GM23248 (cell line): Measurements from ENCODE around the gene SEC16A. TPM values are rescaled to one million over a fixed set of nuclear protein-coding genes. Genes with fewer than 3 reads are reported as not detected.

ENCODE experiments used
- DNase-seq: peaks from one replicate; pipeline ENCODE4 v3.0.0-alpha.2; 2015
- H2AFZ ChIP-seq: fragments of 200-600 bp; sonication (generic); 2 replicates; pipeline ENCODE4 v1.6.1; 2016; ENCODE audit warnings: antibody characterized with exemption
- H3F3A ChIP-seq: fragments of 200-600 bp; sonication (generic); 2 replicates; pipeline ENCODE4 v1.6.1; 2016; ENCODE audit warnings: mild to moderate bottlenecking, antibody characterized with exemption, mixed run types; ENCODE audit not compliant: insufficient read depth
- H3K27ac ChIP-seq: fragments of 200-600 bp; sonication (generic); 2 replicates; pipeline ENCODE4 v1.5.1; 2016; ENCODE audit warnings: mild to moderate bottlenecking
- H3K27me3 ChIP-seq: fragments of 200-600 bp; sonication (generic); replicated peaks from 2 replicates; pipeline ENCODE4 v1.6.1; 2016; ENCODE audit warnings: mild to moderate bottlenecking; ENCODE audit not compliant: insufficient read depth
- H3K36me3 ChIP-seq: fragments of 200-600 bp; sonication (generic); 2 replicates; pipeline ENCODE4 v1.6.1; 2016; ENCODE audit warnings: low read depth, mild to moderate bottlenecking
- H3K4me1 ChIP-seq: fragments of 200-600 bp; sonication (generic); 2 replicates; pipeline ENCODE4 v1.6.1; 2016; ENCODE audit warnings: mild to moderate bottlenecking; ENCODE audit not compliant: insufficient read depth
- H3K4me2 ChIP-seq: fragments of 200-600 bp; sonication (generic); one replicate; pipeline ENCODE4 v1.6.1; 2016; ENCODE audit warnings: mild to moderate bottlenecking; ENCODE audit not compliant: unreplicated experiment
- H3K4me3 ChIP-seq: fragments of 200-600 bp; sonication (generic); 2 replicates; pipeline ENCODE4 v1.5.1; 2016; ENCODE audit warnings: mild to moderate bottlenecking
- H3K79me2 ChIP-seq: fragments of 200-600 bp; sonication (generic); 2 replicates; pipeline ENCODE4 v1.6.1; 2016; ENCODE audit warnings: mild to moderate bottlenecking; ENCODE audit not compliant: insufficient read depth
- H3K9ac ChIP-seq: fragments of 200-600 bp; sonication (generic); 2 replicates; pipeline ENCODE4 v1.6.1; 2016; ENCODE audit warnings: mild to moderate bottlenecking
- H3K9me2 ChIP-seq: fragments of 200-600 bp; sonication (generic); 2 replicates; pipeline ENCODE4 v1.6.1; 2016; ENCODE audit warnings: mixed run types, mild to moderate bottlenecking, moderate library complexity; ENCODE audit not compliant: insufficient read depth
- H3K9me3 ChIP-seq: fragments of 200-600 bp; sonication (generic); one replicate; pipeline ENCODE4 v1.6.1; 2017; ENCODE audit warnings: low read depth
- H4K20me1 ChIP-seq: fragments of 200-600 bp; sonication (generic); 2 replicates; pipeline ENCODE4 v1.6.0; 2016; ENCODE audit not compliant: insufficient read depth
- EZH2 ChIP-seq: fragments of 200-600 bp; sonication (generic); IDR thresholded peaks from 2 replicates; pipeline ENCODE4 v1.6.1; 2018; ENCODE audit warnings: antibody characterized with exemption, mild to moderate bottlenecking; ENCODE audit not compliant: insufficient read depth, poor library complexity, severe bottlenecking
- EZH2phosphoT487 ChIP-seq: fragments of 200-600 bp; sonication (generic); IDR thresholded peaks from 2 replicates; pipeline ENCODE4 v1.6.1; 2018; ENCODE audit warnings: antibody characterized with exemption, moderate library complexity, mild to moderate bottlenecking, low read depth; ENCODE audit not compliant: insufficient read depth
- WGBS, 2 experiments: methylation state at CpG; one replicate each; pipeline ENCODE4 v1.1.6; 2015 to 2017; ENCODE audit warnings: low lambda C conversion rate in 2 of 2, low coverage in 1 of 2; ENCODE audit errors: missing lambda C conversion rate in 2 of 2; 5-methylcytosine and 5-hydroxymethylcytosine counted together
- in situ Hi-C: fragments of 300-500 bp; cut with MboI; formaldehyde crosslinking; loops from 2 replicates; pipeline ENCODE4 v1.15.0; 2020
- polyA plus RNA-seq: library from polyadenylated mRNA; unstranded; fragments of >200 nt; fragmentation: Nextera tagmentation; extraction: Ambion mirVana; gene quantifications from 2 replicates; pipeline ENCODE4 v1.2.1, GENCODE V29; 2016
- total RNA-seq: library from RNA; depleted of rRNA; stranded (reverse); fragments of >200 nt; shearing (Covaris generic); gene quantifications from 2 replicates; pipeline ENCODE4 v1.2.3, GENCODE V29; 2014

Gene SEC16A
- total and polyA plus RNA-seq, 2 experiments from 2014 or later, result 34.5 to 43.4 TPM

GRCh38 chr9:136513191-136513590 lies 30.4 kb upstream of the SEC16A start:
- WGBS, 2 experiments, result 98 to 99% methylated on average over 16 of the region's 16 CpGs
- no peak overlapping the region for H3K4me2 ChIP-seq
- H3K27ac ChIP-seq, result no peak overlapping the region
- DNase-seq, result no peak
- no peaks in the 10 kb centered on the region for H3K9me2 ChIP-seq
- H3K27me3 ChIP-seq, result no peaks in the 10 kb centered on the region
- TF ChIP-seq EZH2phosphoT487 (no peak), EZH2 (no peak)
- no peak overlapping the region for H3K4me3 ChIP-seq
- no peak overlapping the region for H3K9ac ChIP-seq
- no peaks in the 10 kb centered on the region for H3K9me3 ChIP-seq
- H2AFZ ChIP-seq, result no peak overlapping the region
- H3K4me1 ChIP-seq, result no peaks in the 10 kb centered on the region
- H3F3A ChIP-seq, result no peaks in the 10 kb centered on the region
- H3K79me2 ChIP-seq, result no peaks in the 10 kb centered on the region
- H4K20me1 ChIP-seq, result no peaks in the 10 kb centered on the region
- H3K36me3 ChIP-seq, result no peaks in the 10 kb centered on the region
- in situ Hi-C loops, result no loop called here

- Histone ChIP-seq H3K4me3 (no peak overlapping the region), H3K4me1 (no peaks in the 10 kb centered on the region), H3K36me3 (no peaks in the 10 kb centered on the region), H3K4me2 (no peak overlapping the region), H3K9ac (no peak overlapping the region), H3K27ac (no peak overlapping the region), H3K79me2 (no peaks in the 10 kb centered on the region), H2AFZ (no peak overlapping the region), H3F3A (no peaks in the 10 kb centered on the region), H4K20me1 (no peaks in the 10 kb centered on the region), H3K27me3 (no peaks in the 10 kb centered on the region), H3K9me3 (no peaks in the 10 kb centered on the region), H3K9me2 (no peaks in the 10 kb centered on the region)
- no peak for TF ChIP-seq EZH2phosphoT487
- peak; percentile 34 for DNase-seq
- in situ Hi-C loops, result no loop called here
- 84 to 90% methylated on average over 6 to 13 of the region's 13 CpGs for WGBS, 2 experiments
These were observed 29.8 kb upstream of the SEC16A start for GRCh38 chr9:136512651-136513071.

- no peak for DNase-seq
- Histone ChIP-seq H3F3A (no peaks in the 10 kb centered on the region), H4K20me1 (no peaks in the 10 kb centered on the region), H3K4me2 (no peak overlapping the region), H3K4me3 (no peak overlapping the region), H3K36me3 (no peaks in the 10 kb centered on the region), H3K9me2 (no peaks in the 10 kb centered on the region), H3K4me1 (no peaks in the 10 kb centered on the region), H2AFZ (no peak overlapping the region), H3K9ac (no peak overlapping the region), H3K79me2 (no peaks in the 10 kb centered on the region), H3K27me3 (no peaks in the 10 kb centered on the region), H3K9me3 (no peaks in the 10 kb centered on the region), H3K27ac (no peak overlapping the region)
- TF ChIP-seq EZH2phosphoT487 (no peak), EZH2 (no peak)
- in situ Hi-C loops, result no loop called here
- 96% methylated on average over 43 to 46 of the region's 46 CpGs for WGBS, 2 experiments
These were observed 29.1 kb upstream of the SEC16A start for GRCh38 chr9:136511670-136512592.

- in situ Hi-C loops, result no loop called here
- no peak for DNase-seq
- Histone ChIP-seq H3F3A (no peaks in the 10 kb centered on the region), H3K4me3 (no peak overlapping the region), H3K9ac (no peak overlapping the region), H4K20me1 (no peaks in the 10 kb centered on the region), H3K27ac (no peak overlapping the region), H3K9me2 (no peaks in the 10 kb centered on the region), H3K4me2 (no peak overlapping the region), H3K9me3 (no peaks in the 10 kb centered on the region), H3K79me2 (no peaks in the 10 kb centered on the region), H3K27me3 (no peaks in the 10 kb centered on the region), H2AFZ (no peak overlapping the region), H3K36me3 (no peaks in the 10 kb centered on the region), H3K4me1 (no peaks in the 10 kb centered on the region)
- TF ChIP-seq EZH2phosphoT487 (no peak), EZH2 (no peak)
- 87 to 91% methylated on average over 28 of the region's 28 CpGs for WGBS, 2 experiments
These were observed 28.4 kb upstream of the SEC16A start for GRCh38 chr9:136511144-136511669.
